HepG2 (cell line): ENCODE results near the gene CFAP300. TPM values are rescaled to one million over a fixed set of nuclear protein-coding genes. Genes with fewer than 3 reads are reported as not detected.
A peak's percentile ranks its signal among the peaks of the same experiment; 100 is the strongest.

Source experiments
- ATAC-seq: fragments of 200-7000 bp; cut with Tn5 transposase; 3 replicates; pipeline ENCODE4 v1.9.1; 2020; ENCODE audit warnings: mild to moderate bottlenecking, moderate library complexity
- BruUV-seq: library from RNA; stranded (reverse); fragments of 400-500 nt; replicated peaks from 2 replicates; lab custom pipeline; 2021; lab: Mats Ljungman, UMichigan
- CTCF ChIA-PET: fragments of 300-600 bp; formaldehyde crosslinking; extraction: SDS; loops from one replicate; lab custom pipeline; 2021; ENCODE audit warnings: low total read pairs, inconsistent platforms, low intra/inter-chr PET ratio; lab: Yijun Ruan, JAX
- POLR2A ChIA-PET: fragments of 350-600 bp; sonication (Branson Sonifier 250); formaldehyde crosslinking; loops from one replicate; lab custom pipeline; 2020; ENCODE audit warnings: antibody characterized with exemption, inconsistent platforms; lab: Yijun Ruan, JAX
- DNase-seq: peaks from one replicate; pipeline ENCODE4 v3.0.0-alpha.2; 2015; ENCODE audit warnings: low spot score
- FAIRE-seq: peaks from 3 replicates; lab custom pipeline; 2011; peaks lifted over from hg19 to GRCh38; lab: Jason Lieb, UNC
- H2AFZ ChIP-seq: one replicate; pipeline ENCODE4 v1.6.1; 2011; ENCODE audit warnings: low read length, inconsistent platforms
- H3K27ac ChIP-seq: fragments of 300-600 bp; 3 replicates; pipeline ENCODE4 v1.8.0; 2011; ENCODE audit warnings: mixed run types, mild to moderate bottlenecking, mixed read lengths, low read length, inconsistent platforms; ENCODE audit not compliant: insufficient read depth; ENCODE audit errors: extremely low read length
- H3K27me3 ChIP-seq, 2 experiments: fragments of 200-600 bp in 1 of 2; 2 replicates in 1 of 2; 3 replicates in 1 of 2; pipeline versions ENCODE4 v1.6.0 to v1.8.0; 2011; ENCODE audit warnings: low read length in 2 of 2, mild to moderate bottlenecking in 2 of 2, moderate library complexity in 2 of 2, inconsistent platforms in 1 of 2; ENCODE audit not compliant: insufficient read depth in 2 of 2, control insufficient read depth in 1 of 2
- H3K36me3 ChIP-seq, 2 experiments: fragments of 200-600 bp in 1 of 2; replicated peaks in 1 of 2; 2 replicates in 1 of 2; 3 replicates in 1 of 2; pipeline versions ENCODE4 v1.5.1 to v1.8.0; 2011; ENCODE audit warnings: low read length in 2 of 2, inconsistent platforms in 1 of 2; ENCODE audit not compliant: insufficient read depth in 2 of 2, control insufficient read depth in 1 of 2
- H3K4me1 ChIP-seq: 2 replicates; pipeline ENCODE4 v1.5.1; 2012; ENCODE audit warnings: low read length, inconsistent platforms; ENCODE audit not compliant: insufficient read depth
- H3K4me2 ChIP-seq: 2 replicates; pipeline ENCODE4 v1.6.0; 2011; ENCODE audit warnings: low read depth, low read length, inconsistent platforms
- H3K4me3 ChIP-seq, 3 experiments: fragments of 200-600 bp in 1 of 3; sonication (generic), shearing (Covaris generic) in 1 of 3; replicated peaks in 1 of 3; 2 replicates each; pipeline ENCODE4 v1.5.1; 2011 to 2016; ENCODE audit warnings: low read length in 3 of 3, inconsistent platforms in 2 of 3, low read depth in 2 of 3, mild to moderate bottlenecking in 2 of 3, control low read depth in 1 of 3, mixed read lengths in 1 of 3; ENCODE audit not compliant: insufficient read depth in 1 of 3
- H3K79me2 ChIP-seq: one replicate; pipeline ENCODE4 v1.6.1; 2011; ENCODE audit warnings: low read length, inconsistent platforms; ENCODE audit not compliant: insufficient read depth
- H3K9ac ChIP-seq: 2 replicates; pipeline ENCODE4 v1.6.0; 2011; ENCODE audit warnings: mild to moderate bottlenecking, low read depth, low read length, inconsistent platforms; ENCODE audit not compliant: insufficient read depth
- H3K9me3 ChIP-seq: 2 replicates; pipeline ENCODE4 v1.5.1; 2012; ENCODE audit warnings: mild to moderate bottlenecking, low read length
- H4K20me1 ChIP-seq: 2 replicates; pipeline ENCODE4 v1.6.0; 2011; ENCODE audit warnings: inconsistent platforms, mild to moderate bottlenecking, low read length, moderate library complexity; ENCODE audit not compliant: insufficient read depth
- CHD4 ChIP-seq: fragments of 200-600 bp; sonication (generic); IDR thresholded peaks from 2 replicates; pipeline ENCODE4 v1.7.0; 2017; ENCODE audit warnings: mild to moderate bottlenecking, low read length, borderline replicate concordance
- GZF1 ChIP-seq: sonication (generic); formaldehyde crosslinking; IDR thresholded peaks from 2 replicates; pipeline ENCODE4 v1.5.1; 2020; ENCODE audit warnings: mild to moderate bottlenecking, missing genetic modification reagents
- HOMEZ ChIP-seq: IDR thresholded peaks from 2 replicates; pipeline ENCODE4 v1.6.1; 2016; ENCODE audit warnings: low read depth
- SP5 ChIP-seq: IDR thresholded peaks from 2 replicates; pipeline ENCODE4 v1.6.1; 2016; ENCODE audit warnings: low read depth, borderline replicate concordance
- SSRP1 ChIP-seq: IDR thresholded peaks from 2 replicates; pipeline ENCODE4 v1.6.1; 2016; ENCODE audit warnings: control low read depth
- ZMYM4 ChIP-seq: sonication (generic); formaldehyde crosslinking; IDR thresholded peaks from 2 replicates; pipeline ENCODE4 v1.8.1; 2023; ENCODE audit warnings: mild to moderate bottlenecking, missing genetic modification reagents
- ZNF337 ChIP-seq: sonication (generic); formaldehyde crosslinking; IDR thresholded peaks from 2 replicates; pipeline ENCODE4 v1.5.1; 2020; ENCODE audit warnings: missing genetic modification reagents, low read depth, mild to moderate bottlenecking, borderline replicate concordance
- in situ Hi-C: cut with HindIII; loops from 2 replicates; pipeline ENCODE4 v1.10.0; 2017; ENCODE audit warnings: low pct_unique_long_range_greater_than_20kb; ENCODE audit not compliant: extremely low pct_ligation_motif_present
- intact Hi-C: fragments of 100-400 bp; cut with micrococcal nuclease; formaldehyde crosslinking; loops from one replicate; pipeline ENCODE4 v1.10.0; 2022; ENCODE audit not compliant: unreplicated experiment
- polyA plus RNA-seq, 8 experiments: library from polyadenylated mRNA; depleted of rRNA in 3 of 8; stranded (reverse) in 7 of 8; unstranded in 1 of 8; fragments of >200 nt; fragmentation: Illumina TruSeq in 4 of 8; extraction: Trizol in 4 of 8; gene quantifications; 2 replicates each; pipeline versions ENCODE4 v1.2.1 to v1.2.3, GENCODE V29; 2011 to 2016; ENCODE audit warnings: low read depth in 4 of 8, missing spikeins in 1 of 8, mixed read lengths in 1 of 8; ENCODE audit not compliant: insufficient read depth in 1 of 8
- total RNA-seq, 5 experiments: library from RNA; depleted of rRNA; stranded (reverse); fragments of >200 nt; fragmentation: Illumina TruSeq; extraction: Trizol; gene quantifications; 2 replicates each; pipeline ENCODE4 v1.2.3, GENCODE V29; 2016; ENCODE audit warnings: low read depth in 1 of 5
- TF ChIP-seq, protein P1 (sequence below): IDR thresholded peaks from 2 replicates; pipeline ENCODE4 v1.6.1; 2016
- TF ChIP-seq, protein P2 (sequence below): sonication (generic); formaldehyde crosslinking; conservative IDR thresholded peaks from 2 replicates; pipeline ENCODE4 v1.4.0; 2020; ENCODE audit warnings: mild to moderate bottlenecking, missing genetic modification reagents, moderate library complexity
- TF ChIP-seq, protein P3 (sequence below): IDR thresholded peaks from 2 replicates; pipeline ENCODE4 v1.6.1; 2016; ENCODE audit warnings: missing biosample characterization, missing genetic modification reagents, low read depth
- TF ChIP-seq, protein P4 (sequence below): sonication (generic); formaldehyde crosslinking; IDR thresholded peaks from 2 replicates; pipeline ENCODE4 v1.5.1; 2020; ENCODE audit warnings: mild to moderate bottlenecking, missing genetic modification reagents, moderate library complexity

CFAP300 gene
- total and polyA plus RNA-seq, 2 of the 13 experiments (the other 11 are each of a cell fraction or from before 2014, with no cell fraction given), result not detected

DNA sequence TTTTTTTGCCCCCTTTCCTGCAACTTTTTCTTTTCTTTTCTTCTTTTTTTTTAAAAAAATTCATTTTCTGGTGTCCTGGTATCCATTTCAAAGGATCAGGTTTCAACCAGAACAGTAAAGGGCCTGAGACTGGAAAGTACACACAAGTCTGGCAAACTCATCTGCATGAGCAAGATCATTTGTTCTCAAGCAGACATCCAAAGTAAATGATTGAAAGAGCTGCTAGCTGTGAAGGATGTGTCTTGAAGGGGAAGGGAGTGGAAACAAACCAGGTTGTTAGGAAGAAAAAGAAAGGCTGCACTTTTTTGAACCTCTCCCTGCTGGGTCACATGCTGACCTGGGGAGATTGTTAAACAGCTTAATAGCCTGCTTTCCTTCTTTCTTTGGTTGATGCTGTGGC lies 68.3 kb downstream of the CFAP300 start:
- ATAC-seq (peak; percentile 78), DNase-seq (peak; percentile 96), FAIRE-seq (peak; percentile 90)
- Histone ChIP-seq H3K27ac (peak overlapping the region; percentile 70), H3K9me3 (no peaks in the 10 kb centered on the region), H2AFZ (no peak overlapping the region), H3K4me1 (peaks cover 67% of the 10 kb centered on the region), H3K4me2 (peak overlapping the region; percentile 91), H3K27me3 (no peaks in the 10 kb centered on the region; a peak in 1 of 5 replicates), H3K4me3 (peak overlapping the region; percentile 32 to 88 (median 39); a peak in 4 of 6 replicates), H3K9ac (0 out of 2 replicates have a peak overlapping the region, but pooled peaks have one; percentile 29), H3K79me2 (peaks cover 90% of the 10 kb centered on the region), H3K36me3 (peaks cover 0 to 10% of the 10 kb centered on the region in 2 experiments; a peak in 2 of 5 replicates), H4K20me1 (peaks cover 15% of the 10 kb centered on the region)
- ChIA-PET CTCF (no interaction called here), POLR2A (interaction anchor here (0.7 to 2.2 kb wide), 6 partner anchors 30 to 164 kb away, joined by 3 to 9 read pairs (median 4); no protein-coding TSS in a partner anchor)
- in situ Hi-C loops, result no loop called here
- BruUV-seq, result no TSS peak
- intact Hi-C loops, result loop anchor here (5.0 to 10.0 kb wide), 4 partner anchors 37 to 489 kb away; partner anchors contain the start of genes ANGPTL5 and CEP126
- peak; percentile 78 for TF ChIP-seq ZMYM4
- 0 out of 2 replicates have a peak, but pooled peaks have one; percentile 23 for TF ChIP-seq SP5 (CRISPR knock-in tag)
- TF ChIP-seq, protein P1, sequence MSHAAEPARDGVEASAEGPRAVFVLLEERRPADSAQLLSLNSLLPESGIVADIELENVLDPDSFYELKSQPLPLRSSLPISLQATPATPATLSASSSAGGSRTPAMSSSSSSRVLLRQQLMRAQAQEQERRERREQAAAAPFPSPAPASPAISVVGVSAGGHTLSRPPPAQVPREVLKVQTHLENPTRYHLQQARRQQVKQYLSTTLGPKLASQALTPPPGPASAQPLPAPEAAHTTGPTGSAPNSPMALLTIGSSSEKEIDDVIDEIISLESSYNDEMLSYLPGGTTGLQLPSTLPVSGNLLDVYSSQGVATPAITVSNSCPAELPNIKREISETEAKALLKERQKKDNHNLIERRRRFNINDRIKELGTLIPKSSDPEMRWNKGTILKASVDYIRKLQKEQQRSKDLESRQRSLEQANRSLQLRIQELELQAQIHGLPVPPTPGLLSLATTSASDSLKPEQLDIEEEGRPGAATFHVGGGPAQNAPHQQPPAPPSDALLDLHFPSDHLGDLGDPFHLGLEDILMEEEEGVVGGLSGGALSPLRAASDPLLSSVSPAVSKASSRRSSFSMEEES, result peak; percentile 46; the same call in 1 of the 2 replicates
- TF ChIP-seq, protein P2, sequence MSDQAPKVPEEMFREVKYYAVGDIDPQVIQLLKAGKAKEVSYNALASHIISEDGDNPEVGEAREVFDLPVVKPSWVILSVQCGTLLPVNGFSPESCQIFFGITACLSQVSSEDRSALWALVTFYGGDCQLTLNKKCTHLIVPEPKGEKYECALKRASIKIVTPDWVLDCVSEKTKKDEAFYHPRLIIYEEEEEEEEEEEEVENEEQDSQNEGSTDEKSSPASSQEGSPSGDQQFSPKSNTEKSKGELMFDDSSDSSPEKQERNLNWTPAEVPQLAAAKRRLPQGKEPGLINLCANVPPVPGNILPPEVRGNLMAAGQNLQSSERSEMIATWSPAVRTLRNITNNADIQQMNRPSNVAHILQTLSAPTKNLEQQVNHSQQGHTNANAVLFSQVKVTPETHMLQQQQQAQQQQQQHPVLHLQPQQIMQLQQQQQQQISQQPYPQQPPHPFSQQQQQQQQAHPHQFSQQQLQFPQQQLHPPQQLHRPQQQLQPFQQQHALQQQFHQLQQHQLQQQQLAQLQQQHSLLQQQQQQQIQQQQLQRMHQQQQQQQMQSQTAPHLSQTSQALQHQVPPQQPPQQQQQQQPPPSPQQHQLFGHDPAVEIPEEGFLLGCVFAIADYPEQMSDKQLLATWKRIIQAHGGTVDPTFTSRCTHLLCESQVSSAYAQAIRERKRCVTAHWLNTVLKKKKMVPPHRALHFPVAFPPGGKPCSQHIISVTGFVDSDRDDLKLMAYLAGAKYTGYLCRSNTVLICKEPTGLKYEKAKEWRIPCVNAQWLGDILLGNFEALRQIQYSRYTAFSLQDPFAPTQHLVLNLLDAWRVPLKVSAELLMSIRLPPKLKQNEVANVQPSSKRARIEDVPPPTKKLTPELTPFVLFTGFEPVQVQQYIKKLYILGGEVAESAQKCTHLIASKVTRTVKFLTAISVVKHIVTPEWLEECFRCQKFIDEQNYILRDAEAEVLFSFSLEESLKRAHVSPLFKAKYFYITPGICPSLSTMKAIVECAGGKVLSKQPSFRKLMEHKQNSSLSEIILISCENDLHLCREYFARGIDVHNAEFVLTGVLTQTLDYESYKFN (CRISPR knock-in tag), result peak; percentile 53
- TF ChIP-seq HOMEZ (CRISPR knock-in tag), result peak; percentile 86
- TF ChIP-seq GZF1 (CRISPR knock-in tag), result no peak
- TF ChIP-seq SSRP1 (CRISPR knock-in tag), result peak; percentile 23; the same call in 1 of the 2 replicates
- TF ChIP-seq, protein P3, sequence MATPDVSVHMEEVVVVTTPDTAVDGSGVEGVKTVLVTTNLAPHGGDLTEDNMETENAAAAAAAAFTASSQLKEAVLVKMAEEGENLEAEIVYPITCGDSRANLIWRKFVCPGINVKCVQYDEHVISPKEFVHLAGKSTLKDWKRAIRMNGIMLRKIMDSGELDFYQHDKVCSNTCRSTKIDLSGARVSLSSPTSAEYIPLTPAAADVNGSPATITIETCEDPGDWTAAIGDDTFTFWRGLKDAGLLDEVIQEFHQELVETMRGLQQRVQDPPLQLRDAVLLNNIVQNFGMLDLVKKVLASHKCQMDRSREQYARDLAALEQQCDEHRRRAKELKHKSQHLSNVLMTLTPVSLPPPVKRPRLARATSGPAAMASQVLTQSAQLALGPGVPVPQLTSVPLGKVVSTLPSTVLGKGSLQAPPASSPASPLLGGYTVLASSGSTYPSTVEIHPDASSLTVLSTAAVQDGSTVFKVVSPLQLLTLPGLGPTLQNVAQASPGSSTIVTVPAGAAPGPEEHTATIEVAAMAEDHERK (CRISPR knock-in tag), result no peak
- TF ChIP-seq ZNF337, result no peak
- TF ChIP-seq, protein P4, sequence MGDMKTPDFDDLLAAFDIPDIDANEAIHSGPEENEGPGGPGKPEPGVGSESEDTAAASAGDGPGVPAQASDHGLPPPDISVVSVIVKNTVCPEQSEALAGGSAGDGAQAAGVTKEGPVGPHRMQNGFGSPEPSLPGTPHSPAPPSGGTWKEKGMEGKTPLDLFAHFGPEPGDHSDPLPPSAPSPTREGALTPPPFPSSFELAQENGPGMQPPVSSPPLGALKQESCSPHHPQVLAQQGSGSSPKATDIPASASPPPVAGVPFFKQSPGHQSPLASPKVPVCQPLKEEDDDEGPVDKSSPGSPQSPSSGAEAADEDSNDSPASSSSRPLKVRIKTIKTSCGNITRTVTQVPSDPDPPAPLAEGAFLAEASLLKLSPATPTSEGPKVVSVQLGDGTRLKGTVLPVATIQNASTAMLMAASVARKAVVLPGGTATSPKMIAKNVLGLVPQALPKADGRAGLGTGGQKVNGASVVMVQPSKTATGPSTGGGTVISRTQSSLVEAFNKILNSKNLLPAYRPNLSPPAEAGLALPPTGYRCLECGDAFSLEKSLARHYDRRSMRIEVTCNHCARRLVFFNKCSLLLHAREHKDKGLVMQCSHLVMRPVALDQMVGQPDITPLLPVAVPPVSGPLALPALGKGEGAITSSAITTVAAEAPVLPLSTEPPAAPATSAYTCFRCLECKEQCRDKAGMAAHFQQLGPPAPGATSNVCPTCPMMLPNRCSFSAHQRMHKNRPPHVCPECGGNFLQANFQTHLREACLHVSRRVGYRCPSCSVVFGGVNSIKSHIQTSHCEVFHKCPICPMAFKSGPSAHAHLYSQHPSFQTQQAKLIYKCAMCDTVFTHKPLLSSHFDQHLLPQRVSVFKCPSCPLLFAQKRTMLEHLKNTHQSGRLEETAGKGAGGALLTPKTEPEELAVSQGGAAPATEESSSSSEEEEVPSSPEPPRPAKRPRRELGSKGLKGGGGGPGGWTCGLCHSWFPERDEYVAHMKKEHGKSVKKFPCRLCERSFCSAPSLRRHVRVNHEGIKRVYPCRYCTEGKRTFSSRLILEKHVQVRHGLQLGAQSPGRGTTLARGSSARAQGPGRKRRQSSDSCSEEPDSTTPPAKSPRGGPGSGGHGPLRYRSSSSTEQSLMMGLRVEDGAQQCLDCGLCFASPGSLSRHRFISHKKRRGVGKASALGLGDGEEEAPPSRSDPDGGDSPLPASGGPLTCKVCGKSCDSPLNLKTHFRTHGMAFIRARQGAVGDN (CRISPR knock-in tag), result no peak
- TF ChIP-seq CHD4, result 0 out of 2 replicates have a peak, but pooled peaks have one; percentile 3
